ENCODE data around the gene NHS.

- TF ChIP-seq CTCF (IDR thresholded peaks at IDR 0.05) = no peak
- TF ChIP-seq POLR2A (IDR thresholded peaks at IDR 0.05) = no peak
These were observed 217.1 kb downstream of the NHS start for GRCh38 chrX:17592117-17592516.

All from body of pancreas (tissue), 4 donors.